CD4-positive, alpha-beta T cell treated with Interleukin-21 for 1 hour (primary cell): ENCODE results near the gene CCR3.

Experiments
- DNase-seq: peaks from one replicate; pipeline ENCODE4 v3.0.0-alpha.2; 2020

Gene CCR3

DNA sequence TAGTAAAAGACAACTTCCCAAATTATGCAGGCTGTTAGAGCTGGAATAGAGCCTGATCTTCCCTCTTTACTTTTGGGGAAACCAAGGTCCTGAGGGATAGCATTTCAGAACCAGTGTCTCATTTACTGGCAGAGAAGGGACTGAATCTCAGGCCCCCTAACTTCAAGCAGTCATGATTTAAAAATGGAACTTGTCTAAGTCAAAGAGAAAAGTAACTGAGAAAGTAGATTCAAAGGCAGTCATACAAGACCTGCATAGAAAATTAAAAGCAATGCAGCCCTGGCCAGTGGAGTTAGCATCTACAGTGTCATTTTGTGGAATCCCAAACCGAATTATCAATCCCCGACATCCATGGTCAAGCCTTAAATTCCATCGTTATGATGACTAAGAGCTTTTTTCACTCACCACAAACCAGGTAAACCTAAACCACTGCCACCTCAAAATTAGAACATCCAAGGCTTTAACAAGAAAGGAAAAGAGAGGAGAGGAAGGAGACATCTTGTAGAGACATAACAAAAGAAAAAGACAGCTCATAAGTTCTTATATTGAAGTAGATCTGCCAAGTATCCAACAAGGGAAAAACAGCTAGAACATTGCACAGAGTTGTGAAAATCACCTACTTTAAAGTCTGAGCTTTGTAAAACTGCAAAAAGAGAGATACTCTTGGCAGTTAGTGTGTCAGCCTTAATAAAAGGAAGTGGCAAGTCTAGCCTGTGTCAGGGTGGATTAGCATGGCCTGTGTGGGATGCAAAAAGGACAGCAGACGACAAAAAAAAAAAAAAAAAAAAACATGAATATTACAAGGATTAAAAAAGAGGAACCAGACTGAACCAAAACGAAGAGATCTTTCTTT is 57.6 kb downstream of the CCR3 start:
- peak; percentile 42 for DNase-seq

DNA sequence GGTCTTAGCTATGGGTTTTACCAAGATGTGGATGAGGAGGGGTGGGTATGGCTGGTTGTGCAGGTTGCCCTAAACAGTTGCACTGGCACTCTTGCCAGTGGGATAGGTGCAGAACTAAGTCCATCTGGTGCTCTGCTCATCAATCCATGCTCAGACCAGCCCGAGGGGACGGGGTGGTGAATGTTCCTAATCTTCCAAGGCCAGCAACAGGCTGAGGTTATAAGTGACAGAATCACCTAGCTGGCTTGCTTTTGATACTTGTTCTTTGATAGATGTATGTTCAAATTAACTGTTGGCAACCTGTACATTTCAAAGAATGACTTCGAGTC is 58.2 kb downstream of the CCR3 start:
- DNase-seq: no peak

DNA sequence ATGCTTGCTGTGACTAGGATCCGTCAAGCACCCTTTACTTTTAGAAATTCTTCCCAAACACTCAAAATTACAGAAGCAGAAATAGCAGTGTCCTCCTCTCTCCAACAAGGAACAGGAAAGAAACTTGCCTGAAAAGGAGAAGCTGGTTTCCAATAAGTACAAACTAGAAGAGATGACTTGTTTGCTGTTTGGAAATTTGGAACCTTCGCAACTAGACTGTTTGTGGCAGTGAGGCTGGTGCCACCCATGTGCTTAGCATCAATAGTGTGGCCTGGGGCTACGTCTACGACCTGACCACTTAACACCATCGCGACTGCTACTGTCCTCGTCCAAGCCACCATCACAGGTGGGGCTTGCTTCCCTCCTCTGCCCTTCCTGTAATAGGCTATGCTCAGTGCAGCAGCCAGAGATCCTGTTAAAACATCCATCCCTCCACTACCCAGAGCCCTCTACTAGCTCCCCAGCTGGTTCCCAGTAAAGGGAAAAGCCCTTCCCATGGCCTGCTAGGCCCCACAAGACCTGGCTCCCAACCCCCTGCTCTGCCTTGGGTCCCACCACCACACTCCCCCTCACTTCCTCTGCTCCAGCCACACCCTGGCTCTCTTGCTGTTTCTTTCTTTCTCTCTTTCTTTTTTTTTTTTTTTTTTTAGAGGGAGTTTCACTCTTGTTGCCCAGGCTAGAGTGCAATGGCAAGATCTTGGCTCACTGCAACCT is 59.0 kb downstream of the CCR3 start:
- DNase-seq: no peak

DNA sequence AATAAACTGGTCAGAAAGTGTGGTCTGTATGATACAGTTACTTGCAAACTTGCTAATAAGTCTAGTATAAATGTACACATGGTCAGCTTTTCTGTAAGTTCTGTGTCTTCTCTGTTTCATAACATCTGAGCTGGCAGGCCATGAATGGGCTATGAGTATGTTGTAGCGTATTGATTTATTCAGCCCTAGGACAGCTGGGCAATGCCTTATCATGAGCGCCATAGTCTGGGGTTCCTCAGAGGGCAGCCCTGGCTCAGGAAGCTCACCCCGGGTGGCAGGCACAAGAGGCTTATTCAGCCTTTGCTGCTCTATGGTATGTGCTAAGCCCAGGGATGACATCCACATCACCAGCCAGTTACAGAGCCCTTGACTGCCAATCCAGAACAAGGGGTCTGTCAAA is 61.0 kb downstream of the CCR3 start:
- DNase-seq: no peak

DNA sequence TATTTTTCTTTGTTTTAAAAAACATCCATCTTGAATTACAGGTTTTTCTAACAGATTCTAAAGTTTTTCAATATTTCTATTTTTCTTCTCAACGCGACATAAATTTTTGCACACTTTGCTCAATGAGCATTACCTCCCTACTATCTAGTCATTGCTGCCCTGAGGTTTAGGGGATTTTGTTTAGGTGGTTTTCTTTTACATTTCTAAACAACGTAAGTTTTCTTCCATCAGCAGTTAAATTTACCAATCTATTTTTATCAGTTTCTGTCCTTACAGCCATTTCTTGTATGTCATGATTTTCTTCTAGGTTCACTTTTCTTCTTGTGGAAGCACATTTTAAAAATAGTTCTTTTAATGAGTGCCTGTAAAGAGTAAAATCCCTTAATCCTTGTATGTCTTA is 62.5 kb downstream of the CCR3 start:
- no peak for DNase-seq

DNA sequence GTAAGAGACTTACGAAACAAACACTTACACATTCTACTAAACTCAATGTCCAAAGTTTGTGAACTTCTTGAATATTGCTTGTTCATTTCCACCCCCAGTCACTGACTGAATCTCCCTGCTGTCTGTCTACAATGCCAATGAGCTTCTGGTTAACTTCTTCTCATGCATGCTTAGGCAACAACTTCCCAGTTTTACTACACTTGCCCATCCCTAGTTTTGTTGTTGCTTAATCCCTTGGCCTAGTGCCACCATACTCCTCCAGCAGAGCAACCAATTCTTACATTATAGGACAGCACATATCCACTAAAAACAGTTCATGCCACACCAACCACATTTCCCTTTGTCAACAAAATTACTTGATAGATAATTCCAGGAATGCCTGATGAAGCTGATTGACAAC is 70.7 kb downstream of the CCR3 start:
- no peak for DNase-seq

DNA sequence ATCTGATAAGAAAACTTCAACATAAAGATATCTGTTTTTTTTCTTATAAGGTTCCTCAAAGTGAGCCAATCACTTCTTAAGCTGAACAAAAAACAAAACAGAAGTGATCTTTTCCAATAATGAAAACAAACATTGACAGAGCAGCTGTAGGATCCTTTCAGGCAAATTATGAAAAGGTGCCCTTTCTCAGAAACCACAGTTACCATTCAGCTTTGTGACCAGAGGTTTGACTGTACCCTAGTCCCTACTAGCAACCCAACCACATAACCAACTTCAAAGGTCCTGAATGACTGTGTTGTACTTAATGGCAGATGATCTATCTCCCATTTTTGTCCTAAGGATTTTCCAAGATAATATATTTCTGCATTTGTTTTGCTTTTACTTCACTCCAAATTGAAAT is 72.3 kb downstream of the CCR3 start:
- DNase-seq: no peak

DNA sequence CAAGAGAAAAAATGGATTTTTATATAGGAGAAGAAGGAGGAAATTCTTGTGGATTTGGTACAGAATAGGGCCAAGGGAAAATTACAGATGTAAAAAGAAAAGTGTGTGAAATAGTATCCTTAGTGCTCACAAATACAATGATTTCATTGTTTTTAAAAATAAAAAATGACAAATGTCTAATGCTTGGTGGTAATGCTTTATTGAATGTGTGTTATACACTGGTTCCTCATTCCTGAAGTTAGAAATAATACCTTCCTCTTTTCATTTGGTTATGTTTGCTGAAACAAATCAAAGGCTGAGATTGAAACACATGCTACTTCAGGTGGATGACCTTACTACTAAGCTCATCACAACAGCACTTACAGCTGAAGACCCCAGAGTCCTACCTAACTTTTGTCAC is 73.9 kb downstream of the CCR3 start:
- no peak for DNase-seq
